Endothelial cell of umbilical vein (primary cell): ENCODE data around the gene FBXO38. TPM values are rescaled to one million over a fixed set of nuclear protein-coding genes. Genes with fewer than 3 reads are reported as not detected.

Experiments
- BruUV-seq: library from RNA; stranded (reverse); fragments of 400-500 nt; replicated peaks from 2 replicates; lab custom pipeline; 2021; lab: Mats Ljungman, UMichigan
- CTCF ChIA-PET: fragments of 300-600, 350-600 bp; sonication (Branson Sonifier 250); formaldehyde crosslinking; loops from one replicate; lab custom pipeline; 2021; ENCODE audit warnings: antibody characterized with exemption, inconsistent platforms; lab: Charles Lee
- POLR2A ChIA-PET: fragments of 300-600, 350-600 bp; sonication (Branson Sonifier 250); formaldehyde crosslinking; loops from one replicate; lab custom pipeline; 2021; ENCODE audit warnings: antibody characterized with exemption, inconsistent platforms; lab: Charles Lee
- DNase-seq: peaks from one replicate; pipeline ENCODE4 v3.0.0-alpha.2; 2011; ENCODE audit warnings: low read depth, low spot score
- FAIRE-seq: peaks from 2 replicates; lab custom pipeline; 2011; peaks lifted over from hg19 to GRCh38; lab: Jason Lieb, UNC
- H2AFZ ChIP-seq: 2 replicates; pipeline ENCODE4 v1.6.0; 2012; ENCODE audit warnings: low read depth, low read length, control low read depth, inconsistent platforms
- H3K27ac ChIP-seq: 2 replicates; pipeline ENCODE4 v1.5.1; 2011; ENCODE audit warnings: low read depth, mild to moderate bottlenecking, control low read depth, low read length, moderate library complexity; ENCODE audit not compliant: insufficient read depth
- H3K27me3 ChIP-seq, 2 experiments: 2 replicates each; pipeline versions ENCODE4 v1.6.0 to v1.6.1; 2011; ENCODE audit warnings: low read length in 2 of 2, mixed read lengths in 1 of 2; ENCODE audit not compliant: control insufficient read depth in 2 of 2, insufficient read depth in 2 of 2
- H3K36me3 ChIP-seq, 2 experiments: 2 replicates in 1 of 2; 3 replicates in 1 of 2; pipeline ENCODE4 v1.5.1; 2011; ENCODE audit warnings: low read length in 2 of 2, mild to moderate bottlenecking in 1 of 2, moderate library complexity in 1 of 2; ENCODE audit not compliant: control insufficient read depth in 2 of 2, insufficient read depth in 2 of 2; ENCODE audit errors: extremely low read depth in 1 of 2
- H3K4me1 ChIP-seq: 3 replicates; pipeline ENCODE4 v1.5.1; 2011; ENCODE audit warnings: mild to moderate bottlenecking, low read length; ENCODE audit not compliant: control insufficient read depth, insufficient read depth; ENCODE audit errors: extremely low read depth
- H3K4me2 ChIP-seq: 2 replicates; pipeline ENCODE4 v1.6.1; 2011; ENCODE audit warnings: low read length, control low read depth, mixed read lengths; ENCODE audit not compliant: insufficient read depth
- H3K4me3 ChIP-seq, 3 experiments: fragments of 200-600 bp in 1 of 3; sonication (generic), shearing (Covaris generic) in 1 of 3; replicated peaks in 1 of 3; 2 replicates each; pipeline ENCODE4 v1.5.1; 2011 to 2016; ENCODE audit warnings: control low read depth in 3 of 3, low read length in 3 of 3, mild to moderate bottlenecking in 2 of 3, inconsistent platforms in 1 of 3, low read depth in 1 of 3, moderate library complexity in 1 of 3; ENCODE audit not compliant: insufficient read depth in 1 of 3
- H3K79me2 ChIP-seq: 2 replicates; pipeline ENCODE4 v1.6.0; 2012; ENCODE audit warnings: low read length, inconsistent platforms; ENCODE audit not compliant: control insufficient read depth, insufficient read depth
- H3K9ac ChIP-seq: replicated peaks from 2 replicates; pipeline ENCODE3; 2011; ENCODE audit warnings: low read length, control low read depth; ENCODE audit not compliant: insufficient read depth; ENCODE audit errors: extremely low read depth
- H3K9me1 ChIP-seq: replicated peaks from 3 replicates; pipeline ENCODE4 v1.6.0; 2011; ENCODE audit warnings: mild to moderate bottlenecking, low read length; ENCODE audit not compliant: control insufficient read depth, insufficient read depth; ENCODE audit errors: extremely low read depth
- H3K9me3 ChIP-seq: replicated peaks from 2 replicates; pipeline ENCODE4 v1.5.1; 2012; ENCODE audit warnings: low read length, inconsistent platforms; ENCODE audit not compliant: control insufficient read depth, insufficient read depth
- H4K20me1 ChIP-seq: replicated peaks from 2 replicates; pipeline ENCODE3; 2011; ENCODE audit warnings: mild to moderate bottlenecking, low read length; ENCODE audit not compliant: control insufficient read depth, insufficient read depth; ENCODE audit errors: extremely low read depth
- EZH2 ChIP-seq: IDR thresholded peaks from 2 replicates; pipeline ENCODE4 v1.6.1; 2012; ENCODE audit warnings: borderline replicate concordance, low read depth, mild to moderate bottlenecking, moderate library complexity, low read length, inconsistent platforms; ENCODE audit not compliant: severe bottlenecking
- FOS ChIP-seq: IDR thresholded peaks from 2 replicates; pipeline ENCODE4 v1.6.1; 2011; ENCODE audit warnings: mild to moderate bottlenecking, low read length, moderate library complexity, borderline replicate concordance; ENCODE audit not compliant: insufficient read depth
- GATA2 ChIP-seq: IDR thresholded peaks from 2 replicates; pipeline ENCODE4 v1.7.0; 2011; ENCODE audit warnings: low read depth, mild to moderate bottlenecking, moderate library complexity, mixed read lengths, low read length; ENCODE audit not compliant: insufficient read length, insufficient read depth
- JUN ChIP-seq: IDR thresholded peaks from 2 replicates; pipeline ENCODE4 v1.6.1; 2011; ENCODE audit warnings: borderline replicate concordance, low read depth; ENCODE audit not compliant: insufficient read length, insufficient read depth
- MYC ChIP-seq: IDR thresholded peaks from one replicate; pipeline ENCODE4 v1.6.1; 2011; ENCODE audit warnings: mild to moderate bottlenecking, low read depth, low read length
- POLR2A ChIP-seq: IDR thresholded peaks from 2 replicates; pipeline ENCODE4 v1.6.1; 2012; ENCODE audit warnings: low read depth, mild to moderate bottlenecking, control low read depth, low read length
- POLR2AphosphoS5 ChIP-seq: IDR thresholded peaks from 2 replicates; pipeline ENCODE4 v1.6.1; 2012; ENCODE audit warnings: low read depth, mild to moderate bottlenecking, control low read depth, low read length, moderate library complexity; ENCODE audit not compliant: insufficient read depth
- dilution Hi-C: fragments of 300-500 bp; cut with MboI; formaldehyde crosslinking; loops from one replicate; pipeline ENCODE4 v1.15.0; 2019; ENCODE audit warnings: low sequenced_read_pairs; ENCODE audit not compliant: extremely low pct_ligation_motif_present
- intact Hi-C: fragments of 100-400 bp; cut with micrococcal nuclease; formaldehyde crosslinking; loops from one replicate; pipeline ENCODE4 v1.10.0; 2022
- polyA plus RNA-seq, 4 experiments: library from polyadenylated mRNA; depleted of rRNA in 3 of 4; stranded (reverse) in 3 of 4; unstranded in 1 of 4; fragments of >200 nt; gene quantifications; 2 replicates each; pipeline versions ENCODE4 v1.2.1 to v1.2.3, GENCODE V29; 2011 to 2012; ENCODE audit warnings: missing spikeins in 1 of 4
- total RNA-seq: library from RNA; stranded (reverse); gene quantifications from 2 replicates; pipeline ENCODE4 v1.2.3, GENCODE V29; 2021
- TF ChIP-seq, protein P1 (sequence below): IDR thresholded peaks from 2 replicates; pipeline ENCODE4 v1.6.1; 2011; ENCODE audit not compliant: insufficient read depth, insufficient read length
- TF ChIP-seq, protein P2 (sequence below), 2 donors: IDR thresholded peaks; 1 replicate in 1 of 2; 2 replicates in 1 of 2; pipeline ENCODE4 v1.5.1; 2011; ENCODE audit warnings: low read length in 2 of 2, mild to moderate bottlenecking in 2 of 2, moderate library complexity in 2 of 2, control low read depth in 1 of 2, inconsistent platforms in 1 of 2, low read depth in 1 of 2; ENCODE audit not compliant: insufficient read depth in 1 of 2; ENCODE audit errors: extremely low read depth in 1 of 2

Gene FBXO38
- total and polyA plus RNA-seq, 2 donors (not counting 3 experiments of a cell fraction or from before 2014, with no cell fraction given) = 18.6 to 65.6 TPM

DNA sequence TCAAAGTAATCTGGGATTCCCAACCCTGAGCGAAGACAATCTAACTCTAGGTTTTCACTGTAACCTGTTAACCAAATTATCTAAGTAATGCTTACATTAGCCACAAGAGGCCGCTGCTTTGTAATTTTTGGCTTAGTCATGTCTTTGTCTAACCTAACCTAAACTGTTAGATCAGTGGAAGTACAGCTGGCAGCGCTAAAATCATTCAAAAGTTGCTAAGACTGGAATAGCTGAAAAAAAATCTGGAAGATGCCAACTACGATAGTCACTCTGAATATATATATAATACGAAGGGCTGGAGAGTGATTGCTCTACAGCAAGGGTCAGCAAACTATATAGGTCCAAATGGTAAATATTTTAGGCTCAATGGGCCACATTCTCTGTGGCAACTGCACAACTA, 60.2 kb downstream of the FBXO38 start:
- Histone ChIP-seq H3K9me1 (no peaks in the 10 kb centered on the region), H4K20me1 (no peaks in the 10 kb centered on the region), H3K27me3 (no peaks in the 10 kb centered on the region), H2AFZ (no peak overlapping the region), H3K36me3 (peaks cover 8 to 13% of the 10 kb centered on the region in 2 experiments), H3K79me2 (no peaks in the 10 kb centered on the region), H3K9ac (no peak overlapping the region), H3K9me3 (no peaks in the 10 kb centered on the region), H3K4me3 (no peak overlapping the region), H3K27ac (no peak overlapping the region), H3K4me2 (no peak overlapping the region), H3K4me1 (no peaks in the 10 kb centered on the region)
- no TSS peak for BruUV-seq
- CTCF ChIA-PET = interaction anchor here (0.6 to 12.3 kb wide), 22 partner anchors 11 to 671 kb away, joined by 3 to 388 read pairs (median 5); no protein-coding TSS in a partner anchor
- POLR2A ChIA-PET = interaction anchor here (1.3 kb wide), 1 partner anchor 287 kb away, joined by 3 read pairs; no protein-coding TSS in a partner anchor
- TF ChIP-seq, protein P1, sequence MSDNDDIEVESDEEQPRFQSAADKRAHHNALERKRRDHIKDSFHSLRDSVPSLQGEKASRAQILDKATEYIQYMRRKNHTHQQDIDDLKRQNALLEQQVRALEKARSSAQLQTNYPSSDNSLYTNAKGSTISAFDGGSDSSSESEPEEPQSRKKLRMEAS = no peak
- TF ChIP-seq, protein P2, sequence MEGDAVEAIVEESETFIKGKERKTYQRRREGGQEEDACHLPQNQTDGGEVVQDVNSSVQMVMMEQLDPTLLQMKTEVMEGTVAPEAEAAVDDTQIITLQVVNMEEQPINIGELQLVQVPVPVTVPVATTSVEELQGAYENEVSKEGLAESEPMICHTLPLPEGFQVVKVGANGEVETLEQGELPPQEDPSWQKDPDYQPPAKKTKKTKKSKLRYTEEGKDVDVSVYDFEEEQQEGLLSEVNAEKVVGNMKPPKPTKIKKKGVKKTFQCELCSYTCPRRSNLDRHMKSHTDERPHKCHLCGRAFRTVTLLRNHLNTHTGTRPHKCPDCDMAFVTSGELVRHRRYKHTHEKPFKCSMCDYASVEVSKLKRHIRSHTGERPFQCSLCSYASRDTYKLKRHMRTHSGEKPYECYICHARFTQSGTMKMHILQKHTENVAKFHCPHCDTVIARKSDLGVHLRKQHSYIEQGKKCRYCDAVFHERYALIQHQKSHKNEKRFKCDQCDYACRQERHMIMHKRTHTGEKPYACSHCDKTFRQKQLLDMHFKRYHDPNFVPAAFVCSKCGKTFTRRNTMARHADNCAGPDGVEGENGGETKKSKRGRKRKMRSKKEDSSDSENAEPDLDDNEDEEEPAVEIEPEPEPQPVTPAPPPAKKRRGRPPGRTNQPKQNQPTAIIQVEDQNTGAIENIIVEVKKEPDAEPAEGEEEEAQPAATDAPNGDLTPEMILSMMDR (IDR thresholded peaks at IDR 0.05; ENCODE audit: extremely low read depth in 1 of 2, insufficient read depth in 1 of 2, low read depth in 1 of 2, low read length in 2 of 2) = peak; percentile 48 to 50
- intact Hi-C loops = loop anchor here (1.0 to 10.0 kb wide), 7 partner anchors 39 to 591 kb away; no protein-coding TSS in a partner anchor
- FAIRE-seq (peak; percentile 88), DNase-seq (peak; percentile 79)
- dilution Hi-C loops = no loop called here

DNA sequence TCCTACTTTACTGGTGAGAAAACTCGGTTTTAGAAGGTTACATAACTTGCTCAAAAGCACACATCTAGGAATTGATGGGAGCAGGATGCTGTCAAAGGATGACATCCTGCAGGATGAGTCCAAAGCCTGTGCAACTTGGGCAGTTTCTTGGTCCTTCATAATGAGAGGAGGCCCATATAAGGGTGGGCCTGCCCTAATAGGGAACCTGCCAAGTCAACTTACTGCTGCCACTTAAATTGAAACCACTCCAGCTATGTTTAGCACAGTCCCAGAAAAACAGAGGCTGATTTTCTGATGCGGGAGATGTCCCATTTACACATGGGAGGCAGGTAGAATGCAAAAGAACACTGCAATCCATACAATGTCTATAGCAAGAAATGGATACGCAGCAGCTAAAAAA, 61.8 kb downstream of the FBXO38 start:
- Histone ChIP-seq H3K27ac (no peak overlapping the region), H2AFZ (no peak overlapping the region), H3K9ac (no peak overlapping the region), H3K9me3 (no peaks in the 10 kb centered on the region), H3K79me2 (no peaks in the 10 kb centered on the region), H3K9me1 (no peaks in the 10 kb centered on the region), H3K27me3 (no peaks in the 10 kb centered on the region), H3K4me2 (no peak overlapping the region), H4K20me1 (no peaks in the 10 kb centered on the region), H3K4me3 (no peak overlapping the region), H3K36me3 (peaks cover 6 to 7% of the 10 kb centered on the region in 2 experiments), H3K4me1 (no peaks in the 10 kb centered on the region)
- CTCF ChIA-PET = interaction anchor here (8.0 to 12.3 kb wide), 2 partner anchors 38 to 284 kb away, joined by 141 to 388 read pairs; no protein-coding TSS in a partner anchor
- POLR2A ChIA-PET = no interaction called here
- intact Hi-C loops = loop anchor here (10.0 kb wide), 2 partner anchors 151 to 589 kb away; no protein-coding TSS in a partner anchor
- TF ChIP-seq POLR2A (no peak), JUN (no peak), GATA2 (no peak), MYC (no peak), POLR2AphosphoS5 (no peak), FOS (no peak), EZH2 (no peak)
- TF ChIP-seq, protein P2 (IDR thresholded peaks at IDR 0.05; ENCODE audit: extremely low read depth in 1 of 2, insufficient read depth in 1 of 2, low read depth in 1 of 2, low read length in 2 of 2) = no peak
- TF ChIP-seq, protein P1 = no peak
- dilution Hi-C loops = no loop called here
- no peak for DNase-seq
- FAIRE-seq = no peak
- BruUV-seq = no TSS peak
